Occipital lobe (tissue), 2 donors: Measurements from ENCODE around the gene PRDM2. TPM values are rescaled to one million over a fixed set of nuclear protein-coding genes. Genes with fewer than 3 reads are reported as not detected.
"Not testable (repeated sequence)": the region's sequence is repeated elsewhere in the genome, so short reads cannot be mapped to it uniquely, and the experiment has no call there.

Experiments
- DNase-seq: peaks from one replicate; lab custom pipeline; 2025; lab: John Stamatoyannopoulos, UW
- total RNA-seq: library from RNA; depleted of rRNA; stranded (reverse); fragments of >200 nt; gene quantifications from one replicate; pipeline ENCODE4 v1.2.3, GENCODE V29; 2014

Gene PRDM2
- total RNA-seq, 1 donor from 2014 or later, result 36.8 TPM

DNA sequence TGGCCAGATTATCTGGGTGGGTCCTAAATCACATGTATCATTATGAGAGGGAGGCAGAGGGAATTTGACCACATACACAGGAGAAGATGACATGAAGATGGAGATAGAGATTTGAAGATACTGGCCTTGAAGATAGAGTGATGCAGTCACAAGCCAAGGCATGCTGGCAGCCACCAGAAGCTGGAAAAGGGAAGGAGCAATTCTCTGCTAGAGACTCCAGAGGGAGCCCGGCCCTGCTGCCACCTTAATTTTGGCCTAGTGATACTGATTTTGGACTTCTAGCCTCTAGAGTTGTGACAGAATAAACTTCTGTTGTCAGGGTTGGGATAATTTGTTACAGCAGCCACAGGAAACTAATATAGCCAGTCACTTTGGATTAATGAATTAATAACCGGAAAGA is 2.2 kb upstream of the PRDM2 start:
- DNase-seq, result no peak

DNA sequence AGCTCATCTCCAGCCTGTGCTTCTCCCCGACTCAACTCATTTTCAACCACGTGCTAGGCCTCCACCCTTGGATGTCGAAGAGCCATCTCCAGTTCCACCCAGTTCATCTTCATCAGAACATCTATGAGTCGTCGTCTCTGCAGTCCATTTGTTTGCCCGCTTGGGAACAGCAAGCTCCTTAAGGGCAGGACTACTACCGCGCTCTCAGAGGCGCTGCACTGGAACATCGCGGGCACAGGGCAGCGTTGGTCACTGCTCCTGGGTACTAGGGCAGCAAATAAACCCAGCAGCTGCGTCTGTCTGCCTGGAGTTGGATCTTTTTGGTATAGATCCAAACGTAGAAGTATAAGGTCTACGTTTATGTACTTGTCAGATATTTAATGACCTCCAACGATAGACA is 478 bp upstream of the PRDM2 start:
- DNase-seq, result no peak

DNA sequence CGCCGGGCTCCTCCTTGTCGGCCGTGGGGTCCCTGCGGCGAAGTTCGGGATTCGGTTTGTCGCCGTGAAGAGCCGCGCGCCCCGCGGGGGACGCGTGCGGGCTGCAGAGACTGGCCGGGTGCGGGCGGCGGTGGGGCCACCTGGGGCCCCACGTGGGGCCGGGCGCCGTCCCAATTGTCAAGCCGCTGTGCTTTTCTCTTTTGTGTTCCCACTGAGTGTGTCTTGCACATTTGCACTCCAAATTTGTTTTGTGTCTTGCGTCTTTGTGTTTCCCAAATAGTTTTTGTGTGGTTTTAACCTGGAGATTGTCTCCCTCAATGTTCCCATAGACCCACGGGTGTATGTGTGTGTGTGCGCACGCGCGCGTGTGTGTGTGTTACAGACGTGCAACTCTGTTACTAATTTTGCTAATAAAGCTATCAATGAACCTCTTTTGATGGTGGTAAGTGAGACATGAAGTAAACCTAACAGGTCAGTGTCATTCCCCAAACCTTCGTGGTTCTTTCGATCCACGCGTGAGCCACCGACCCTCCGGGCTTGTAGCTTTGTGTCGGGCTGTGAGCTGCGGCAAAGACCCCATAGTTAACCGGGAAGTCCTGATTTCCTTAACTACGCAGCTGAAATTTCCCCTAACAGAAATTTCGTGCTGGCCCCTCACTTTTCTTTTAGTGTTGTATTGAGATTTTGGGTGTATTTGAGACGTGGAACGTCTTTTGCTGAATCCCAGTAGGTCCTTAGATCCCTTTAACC is 708 bp downstream of the PRDM2 start:
- peak; percentile 49 for DNase-seq

DNA sequence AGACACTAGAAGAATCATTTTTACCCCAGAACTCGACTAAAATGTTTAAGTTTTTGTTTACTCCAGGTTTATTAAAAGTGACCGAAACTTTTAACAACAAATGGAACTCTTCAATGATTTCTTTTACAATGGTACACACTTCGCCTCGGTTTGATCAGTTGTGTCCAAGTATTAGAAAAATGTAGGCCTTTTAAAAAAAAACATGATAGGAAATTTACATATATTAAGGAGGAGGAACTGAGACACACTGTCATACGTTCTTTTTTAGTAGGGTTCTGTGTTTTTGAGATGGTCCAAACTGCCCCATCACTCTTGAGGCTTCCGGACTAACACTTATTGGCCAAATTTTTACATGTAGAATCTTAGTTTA is 1.3 kb downstream of the PRDM2 start:
- DNase-seq, result no peak

DNA sequence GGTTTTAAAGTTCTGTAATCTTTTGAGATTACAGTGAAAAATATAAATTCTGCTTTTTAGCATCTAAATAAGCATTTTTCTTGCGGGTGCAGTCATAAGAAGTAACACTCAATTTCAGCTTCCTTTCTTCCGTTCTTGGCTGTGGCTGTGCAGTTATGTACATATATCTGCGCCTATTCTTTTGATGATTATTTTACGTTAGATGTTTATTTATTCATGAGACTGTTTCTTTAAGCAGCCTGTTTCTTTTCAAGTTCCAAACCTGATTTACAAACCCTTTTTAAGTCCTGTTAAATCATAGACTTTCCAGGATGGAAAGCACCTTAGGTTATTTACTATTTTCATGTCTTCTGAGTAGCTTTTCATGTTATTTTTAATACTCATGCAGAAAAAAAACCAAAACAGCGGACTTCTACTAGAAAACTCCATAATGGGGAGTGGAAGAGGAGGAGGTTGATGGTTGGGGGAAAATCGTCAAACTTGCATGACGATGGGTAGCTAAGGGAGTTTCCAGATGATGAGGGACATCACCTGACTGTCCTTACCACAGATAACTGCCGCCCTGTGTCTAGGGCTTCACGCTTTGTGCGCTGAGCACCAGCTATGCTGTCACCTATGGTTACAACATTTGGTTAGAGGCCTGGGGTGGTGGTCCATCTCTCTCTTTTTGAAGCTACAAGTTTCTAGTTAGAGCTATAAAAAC is 2.6 kb downstream of the PRDM2 start:
- no peak for DNase-seq

DNA sequence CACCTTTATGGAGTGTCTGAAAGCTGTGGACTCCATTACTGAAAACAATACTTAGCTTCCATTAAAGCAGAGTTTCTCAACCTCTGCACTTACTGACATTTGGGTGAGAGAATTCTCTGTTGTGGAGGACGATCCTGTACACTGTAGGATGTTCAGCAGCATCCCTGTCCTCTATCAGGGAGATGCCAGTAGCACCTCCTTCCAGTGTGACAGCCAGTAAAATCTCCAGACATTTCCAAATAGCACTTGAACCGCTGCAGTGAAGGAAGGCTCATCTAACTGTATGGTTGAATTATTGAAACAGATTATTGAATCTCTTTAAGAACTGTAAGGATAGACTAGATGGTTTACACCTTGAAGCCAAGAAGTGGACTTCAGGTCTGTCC is 3.1 kb downstream of the PRDM2 start:
- DNase-seq, result no peak

DNA sequence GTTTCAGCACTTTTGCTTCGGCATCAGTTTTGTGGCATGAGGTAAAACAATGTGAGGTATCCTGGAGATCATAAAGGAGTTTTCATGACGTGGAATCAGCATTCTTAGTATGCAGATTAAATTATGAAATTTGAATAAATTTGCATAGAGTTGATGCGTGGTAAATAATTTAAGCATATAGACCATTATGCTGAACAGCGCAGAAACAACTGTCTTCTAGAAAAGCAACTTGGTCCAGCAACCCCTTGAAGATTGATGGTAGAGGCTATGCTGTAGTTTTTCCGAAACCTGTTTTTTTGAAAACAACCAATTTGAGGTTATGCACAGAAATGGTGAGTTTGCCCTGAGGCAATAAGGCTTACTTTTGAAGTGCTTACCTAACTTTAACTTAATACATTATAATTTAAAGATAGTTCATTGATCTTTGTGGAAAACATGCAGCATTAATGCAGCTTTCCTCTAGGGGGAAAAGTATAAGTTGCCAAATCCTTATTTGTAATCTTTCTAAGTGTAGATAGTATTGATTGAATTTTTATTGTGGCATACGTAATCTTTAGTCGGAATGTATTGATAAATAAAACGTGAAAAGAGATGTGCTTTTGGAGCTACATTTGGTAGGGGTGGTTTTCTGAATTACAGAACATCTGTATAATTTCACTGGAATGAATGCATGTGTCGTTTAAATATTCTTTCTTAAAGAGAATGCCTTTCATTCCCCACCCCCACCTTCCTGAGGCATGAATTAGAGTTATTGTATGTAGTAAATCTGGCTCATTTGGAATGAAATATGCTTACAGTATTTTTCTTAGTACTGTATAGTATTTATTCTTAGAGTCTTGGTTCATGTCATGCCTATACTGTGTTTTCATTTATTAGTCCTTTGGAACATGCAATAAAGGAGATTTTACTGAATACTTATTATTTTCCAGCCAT is 3.8 kb downstream of the PRDM2 start:
- no peak for DNase-seq

DNA sequence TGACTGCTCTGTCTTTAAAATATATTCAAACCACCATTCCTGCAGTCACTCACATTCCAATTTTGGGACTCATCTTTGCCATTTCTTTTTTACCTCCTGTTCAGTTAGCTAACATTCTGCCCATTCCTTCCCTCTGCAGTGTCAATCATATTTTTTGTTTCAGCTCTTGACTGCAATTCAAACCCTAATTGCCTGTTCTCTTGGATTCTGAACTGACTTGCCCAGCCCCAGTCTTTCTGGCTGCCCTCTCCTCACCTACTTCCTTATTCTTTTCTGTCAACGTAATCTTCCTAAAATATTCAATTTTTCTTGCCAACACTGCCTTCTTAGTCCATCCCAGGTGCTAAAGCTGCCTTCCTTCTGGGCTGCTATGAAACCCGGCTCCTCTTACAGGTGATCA is 6.1 kb downstream of the PRDM2 start:
- DNase-seq, result no peak

DNA sequence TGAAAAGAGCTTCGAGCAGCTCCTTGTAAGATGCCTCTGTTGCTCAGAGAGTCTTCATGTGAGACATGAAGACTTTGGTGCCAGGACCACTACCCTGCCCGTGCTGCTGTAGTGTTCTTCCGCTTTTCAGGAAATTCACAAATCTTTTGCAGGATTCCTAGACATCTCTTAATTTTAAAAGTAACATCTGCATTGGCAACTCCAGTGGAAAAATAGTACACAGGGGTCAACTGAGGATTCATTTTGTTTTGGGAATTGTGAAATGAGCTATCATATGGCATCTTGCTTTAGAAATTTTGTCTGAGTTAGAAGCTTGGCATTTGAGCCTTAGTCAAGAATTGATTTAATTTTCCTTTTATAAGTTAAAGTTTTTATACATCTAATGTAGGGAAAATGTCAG is 7.2 kb downstream of the PRDM2 start:
- DNase-seq, result no peak

DNA sequence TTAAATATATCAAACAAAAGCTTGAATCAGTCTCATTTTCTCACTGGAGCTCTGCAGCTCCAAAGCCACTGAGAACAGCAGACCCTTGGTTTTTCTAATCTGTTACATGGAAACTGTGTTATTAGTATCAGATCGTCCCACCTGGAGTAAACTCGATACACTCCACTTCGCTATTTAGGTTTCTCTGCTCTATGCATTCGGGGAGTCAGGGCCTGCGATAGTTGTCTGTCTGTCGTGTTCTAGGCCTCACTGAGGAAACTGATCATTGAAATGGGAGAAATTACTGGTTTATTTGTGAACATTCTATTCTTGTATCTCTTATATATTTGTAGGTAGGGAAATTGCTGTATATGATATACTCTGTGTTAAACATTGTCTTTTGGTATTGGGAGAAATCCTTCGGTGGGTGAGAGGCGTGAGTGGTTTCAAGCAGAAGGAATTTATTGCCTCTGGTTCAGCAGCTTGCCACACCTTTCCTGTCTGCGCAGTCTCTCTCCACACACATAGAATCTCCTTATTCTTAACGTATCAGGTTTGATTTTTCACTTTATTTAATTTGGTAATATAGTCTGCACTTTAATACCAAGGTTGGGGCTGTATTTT is 8.5 kb downstream of the PRDM2 start:
- DNase-seq, result no peak

DNA sequence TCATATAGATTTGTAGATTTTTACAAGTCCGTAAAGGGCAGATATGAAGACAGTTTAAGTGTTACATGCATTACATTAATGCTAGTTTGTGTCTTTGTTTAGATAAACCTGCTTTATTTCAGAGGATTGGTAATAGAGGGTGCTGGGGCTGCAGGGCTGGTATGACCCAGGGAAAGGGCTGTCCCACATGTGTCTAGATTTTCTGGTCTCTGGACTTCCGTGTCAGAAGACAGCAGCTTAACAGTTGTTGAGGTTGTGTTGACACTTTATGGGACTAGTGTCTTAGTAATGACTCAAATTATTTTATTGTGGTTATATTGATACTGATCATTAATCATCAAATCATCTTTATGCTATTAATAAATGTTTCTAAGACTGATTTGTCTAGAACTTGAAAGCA is 10.1 kb downstream of the PRDM2 start:
- DNase-seq, result no peak

DNA sequence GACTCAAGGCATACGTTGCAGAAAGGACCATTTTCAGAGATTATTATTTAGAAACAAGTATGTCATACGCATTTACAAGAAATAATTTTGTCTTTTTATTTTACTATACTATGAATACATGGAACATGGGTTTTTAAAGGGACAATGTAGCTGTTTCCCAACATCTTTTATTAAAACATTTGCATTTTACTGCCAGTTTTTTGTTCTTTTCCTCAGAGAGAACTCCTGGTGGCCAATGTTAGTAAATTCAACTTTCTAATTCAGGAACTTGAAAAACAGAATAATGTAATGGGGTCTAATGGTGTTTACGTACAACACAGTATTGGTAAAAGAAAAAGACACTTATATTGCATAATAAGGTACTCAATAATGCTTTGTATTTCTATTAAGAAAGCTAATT is 14.9 kb downstream of the PRDM2 start:
- DNase-seq, result no peak

DNA sequence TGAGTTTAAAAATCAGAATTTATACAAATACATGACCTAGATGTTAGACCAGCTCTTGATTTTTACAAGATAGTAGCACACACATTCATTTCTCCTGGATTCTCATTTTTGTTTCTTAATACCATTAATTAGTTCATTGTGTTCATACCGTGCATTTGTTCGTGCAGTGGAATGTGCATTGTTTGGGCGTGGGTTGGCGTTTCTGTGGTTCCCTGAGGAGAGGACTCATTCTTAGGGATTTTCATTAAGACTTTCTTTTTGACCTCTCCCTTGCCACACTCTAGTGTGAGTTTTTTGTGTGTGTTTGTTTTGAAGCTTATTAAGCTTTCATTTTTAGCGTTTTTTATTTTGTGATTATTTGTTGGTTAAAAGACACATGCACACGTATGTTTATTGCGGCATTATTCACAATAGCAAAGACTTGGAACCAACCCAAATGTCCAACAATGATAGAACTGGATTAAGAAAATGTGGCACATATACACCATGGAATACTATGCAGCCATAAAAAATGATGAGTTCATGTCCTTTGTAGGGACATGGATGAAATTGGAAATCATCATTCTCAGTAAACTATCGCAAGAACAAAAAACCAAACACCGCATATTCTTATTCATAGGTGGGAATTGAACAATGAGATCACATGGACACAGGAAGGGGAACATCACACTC is 15.8 kb downstream of the PRDM2 start:
- DNase-seq, result not testable (repeated sequence)

DNA sequence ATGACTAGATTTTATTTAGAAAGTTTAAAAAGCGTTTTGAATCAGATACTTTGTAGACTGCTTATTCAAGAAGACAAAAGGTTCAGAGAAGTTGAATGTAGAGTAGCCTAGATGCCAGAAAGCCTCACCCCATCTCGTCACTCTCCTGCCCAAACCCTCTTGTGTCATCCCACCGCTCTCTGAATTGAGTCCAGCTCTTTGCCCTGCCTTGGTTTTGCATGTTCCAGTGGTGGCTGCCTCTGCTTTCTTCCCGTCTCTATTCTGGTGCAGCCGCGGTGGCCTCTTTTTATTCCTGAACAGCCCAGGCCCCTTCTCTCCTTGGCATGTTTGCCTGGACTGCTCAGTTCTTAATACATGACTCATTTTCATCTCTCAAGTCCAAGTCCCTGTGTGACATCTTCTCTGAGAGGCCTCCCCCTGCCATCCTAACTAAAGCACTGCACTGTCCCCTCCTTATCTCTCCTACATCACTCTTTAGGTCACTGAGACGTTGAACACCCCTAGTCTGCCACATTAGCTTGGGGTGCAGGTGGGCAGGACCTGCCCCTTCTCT is 22.9 kb downstream of the PRDM2 start:
- DNase-seq, result no peak

DNA sequence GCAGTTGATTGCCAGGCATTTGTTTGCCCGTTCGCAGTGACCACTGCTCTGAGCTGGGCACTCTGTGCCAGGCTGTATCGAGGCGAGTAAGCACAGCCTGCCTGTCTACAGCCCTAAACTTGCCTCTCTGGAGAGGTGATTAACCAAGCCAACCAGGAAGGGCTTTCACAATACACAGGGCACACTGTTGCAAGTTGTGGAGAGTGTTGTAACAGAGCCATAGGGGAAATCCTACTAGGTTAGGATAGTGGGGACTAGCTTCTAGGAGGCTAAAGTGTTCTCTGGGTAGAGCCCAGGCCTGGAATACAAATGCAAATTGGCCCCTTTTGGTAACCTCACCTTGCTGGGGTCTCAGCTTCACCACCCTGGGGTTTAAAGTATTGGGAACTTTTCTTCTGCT is 23.8 kb downstream of the PRDM2 start:
- no peak for DNase-seq

DNA sequence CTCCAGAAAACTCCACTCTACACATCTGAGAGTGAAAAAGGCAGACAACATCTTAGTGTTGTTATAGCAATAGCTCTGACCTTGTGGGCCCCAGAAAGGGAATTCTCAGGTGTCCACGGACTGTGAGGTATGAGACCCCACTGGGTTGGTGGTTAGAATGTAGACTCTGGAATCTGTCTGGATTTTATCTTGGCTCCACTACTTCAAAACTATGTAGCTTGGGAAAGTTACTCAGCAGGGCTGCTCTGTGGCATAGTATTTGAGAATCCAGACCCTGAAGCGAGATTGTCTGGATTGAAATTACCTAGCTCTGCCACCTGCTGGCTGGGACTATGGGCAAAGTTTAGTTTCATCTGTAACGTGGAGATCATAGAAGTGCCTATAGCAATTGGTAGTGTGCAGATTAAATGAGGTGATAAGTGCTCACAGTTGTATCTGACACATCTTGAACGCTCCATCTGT is 25.8 kb downstream of the PRDM2 start:
- DNase-seq, result no peak

DNA sequence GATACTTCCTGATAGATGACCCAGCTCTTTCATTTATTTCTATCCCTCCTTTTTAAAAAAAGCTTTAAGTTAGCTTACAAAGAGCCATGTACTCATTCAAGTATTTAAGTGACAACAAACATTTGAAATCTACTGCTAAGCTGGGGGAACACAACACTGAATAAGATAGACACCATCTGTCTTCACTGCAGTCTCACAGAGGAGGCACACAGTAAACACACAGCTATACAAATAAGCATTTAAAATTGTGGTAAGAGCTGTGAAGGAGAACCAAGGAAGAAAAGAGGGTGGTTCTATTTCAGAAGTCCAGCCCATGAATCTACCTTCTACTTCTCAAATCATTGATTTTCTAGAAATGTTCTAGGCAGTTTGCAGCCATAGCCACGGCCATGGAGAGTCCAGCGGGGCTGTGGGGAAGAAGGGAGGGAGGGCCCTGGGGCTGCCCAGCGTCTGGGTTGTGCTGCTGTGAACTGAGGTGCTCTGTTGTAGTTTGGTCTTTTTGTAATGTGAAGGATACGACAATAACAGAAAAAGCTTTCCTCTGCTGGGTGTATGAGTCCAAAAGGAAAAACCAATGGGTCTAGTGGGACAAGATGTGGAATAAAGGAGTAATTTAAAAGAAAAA is 28.2 kb downstream of the PRDM2 start:
- DNase-seq, result no peak

DNA sequence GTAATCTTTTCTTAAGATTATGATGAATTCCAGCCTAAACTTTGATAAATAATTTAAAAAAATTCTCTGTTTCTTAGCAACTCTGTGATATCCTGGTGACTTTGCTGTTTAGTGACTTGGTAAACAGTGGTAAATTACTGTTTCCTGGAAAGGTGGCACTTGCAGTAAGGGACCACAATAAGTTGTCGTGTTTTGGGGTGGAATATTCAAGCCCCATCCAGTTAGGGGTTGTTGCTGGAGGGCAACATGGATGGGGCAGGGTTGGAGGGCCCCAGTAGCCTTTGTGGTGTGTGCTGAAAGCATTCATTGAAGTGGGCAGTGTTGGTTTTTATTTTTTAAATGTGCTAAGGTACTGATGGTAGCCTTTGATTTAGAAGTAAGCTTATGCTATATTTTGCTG is 30.3 kb downstream of the PRDM2 start:
- no peak for DNase-seq

DNA sequence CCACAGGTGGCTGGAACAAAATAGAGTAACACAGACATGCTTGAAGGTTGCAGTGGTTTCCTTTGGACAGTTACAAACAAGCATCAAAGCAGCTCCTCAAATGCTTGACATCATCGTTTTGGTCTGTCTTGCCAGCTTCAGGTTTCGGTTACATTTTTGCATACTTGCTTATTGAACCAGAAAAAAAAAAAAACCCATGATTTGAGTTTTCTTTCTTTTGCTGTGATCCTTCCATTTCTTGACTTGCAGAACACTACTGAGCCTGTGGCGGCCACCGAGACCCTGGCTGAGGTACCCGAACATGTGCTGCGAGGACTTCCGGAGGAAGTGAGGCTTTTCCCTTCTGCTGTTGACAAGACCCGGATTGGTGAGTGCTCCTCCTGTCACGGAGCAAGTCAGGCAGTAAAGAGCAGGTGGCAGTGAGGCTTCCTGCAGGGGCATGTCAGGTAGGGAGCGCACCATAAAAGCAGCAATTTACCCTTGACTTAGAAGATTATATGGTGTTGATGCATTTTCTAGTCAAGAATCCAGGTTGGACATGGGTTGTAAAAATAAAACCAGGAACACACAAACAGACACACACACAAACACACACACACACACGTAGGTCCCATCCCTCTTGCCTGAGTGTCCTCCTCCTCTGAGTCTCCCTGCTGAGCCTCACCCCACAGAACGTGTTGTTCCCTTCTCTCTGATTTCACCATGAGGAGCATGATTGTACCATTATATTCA is 30.9 kb downstream of the PRDM2 start:
- no peak for DNase-seq

DNA sequence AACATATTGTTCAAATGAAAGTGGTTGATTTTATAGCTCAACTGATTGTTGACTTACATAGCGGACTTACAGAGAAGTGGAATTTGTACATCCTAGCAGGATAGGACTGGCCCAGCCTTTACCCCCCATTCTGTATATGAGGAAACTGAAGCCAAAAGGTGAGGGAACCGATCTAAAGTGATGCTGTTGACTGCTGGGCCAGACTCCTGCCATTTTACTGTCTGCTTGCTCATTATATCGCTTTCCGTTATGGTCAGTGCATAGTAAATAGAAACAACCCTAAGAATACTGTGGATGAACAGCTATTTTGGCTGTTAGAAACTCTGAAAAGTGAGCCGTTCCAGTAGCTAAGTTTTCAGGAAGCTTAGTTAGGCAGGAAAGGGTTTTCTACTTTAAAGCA is 31.9 kb downstream of the PRDM2 start:
- no peak for DNase-seq
